Measurements from ENCODE around the gene BAK1. TPM values are rescaled to one million over a fixed set of nuclear protein-coding genes. Genes with fewer than 3 reads are reported as not detected.
"Not testable (repeated sequence)": the region's sequence is repeated elsewhere in the genome, so short reads cannot be mapped to it uniquely, and the experiment has no call there.

BAK1 gene
- total and polyA plus RNA-seq, 9 donors, result 9.0 to 20.5 (median 19.0) TPM

- no peak for DNase-seq
- Histone ChIP-seq H3K4me3 (ENCODE audit: low read length) (no peak overlapping the region), H3K36me3 (ENCODE audit: control insufficient read depth, insufficient read depth, low read length) (no peaks in the 10 kb centered on the region), H3K4me1 (ENCODE audit: control insufficient read depth, insufficient read depth, low read length) (no peaks in the 10 kb centered on the region), H3K27me3 (ENCODE audit: control insufficient read depth, insufficient read depth, low read length) (no peaks in the 10 kb centered on the region), H3K27ac (ENCODE audit: low read length) (no peak overlapping the region), H3K9me3 (replicated peaks; ENCODE audit: control insufficient read depth, low read depth, low read length) (no peaks in the 10 kb centered on the region)
- WGBS (ENCODE audit: insufficient coverage), result 84% methylated on average over 4 of the region's 4 CpGs
These were observed 22.7 kb downstream of the BAK1 start for GRCh38 chr6:33557376-33557775.

GRCh38 chr6:33552883-33553282, 27.2 kb downstream of the BAK1 start:
- no CpG with 5 or more reads among the region's 3 CpGs for WGBS (ENCODE audit: insufficient coverage)

DNA sequence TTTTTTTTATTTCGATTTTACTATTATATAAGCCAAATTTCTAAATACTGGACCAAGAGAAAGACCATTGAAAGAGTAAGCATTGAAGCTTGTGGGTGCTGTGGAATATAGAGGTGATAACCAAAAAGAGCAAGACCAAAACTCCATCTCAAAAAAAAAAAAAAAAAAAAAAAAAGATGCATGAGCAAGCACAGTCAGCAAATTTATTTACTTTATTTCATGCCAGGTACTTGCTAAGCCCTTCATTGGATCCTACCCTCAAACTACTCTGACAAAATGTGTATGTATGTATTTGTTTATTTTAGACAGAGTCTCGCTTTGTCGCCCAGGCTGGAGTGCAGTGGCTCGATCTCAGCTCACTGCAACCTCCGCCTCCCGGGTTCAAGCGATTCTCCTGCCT, 27.8 kb downstream of the BAK1 start:
- no CpG with 5 or more reads among the region's 7 CpGs for WGBS (ENCODE audit: insufficient coverage)
- no peak for DNase-seq
- Histone ChIP-seq H3K9me3 (replicated peaks; ENCODE audit: control insufficient read depth, low read depth, low read length) (no peaks in the 10 kb centered on the region), H3K4me1 (ENCODE audit: control insufficient read depth, insufficient read depth, low read length) (no peaks in the 10 kb centered on the region), H3K27ac (ENCODE audit: low read length) (no peak overlapping the region), H3K36me3 (ENCODE audit: control insufficient read depth, insufficient read depth, low read length) (no peaks in the 10 kb centered on the region), H3K4me3 (ENCODE audit: low read length) (no peak overlapping the region), H3K27me3 (ENCODE audit: control insufficient read depth, insufficient read depth, low read length) (no peaks in the 10 kb centered on the region)

More at GRCh38 chr6:33552883-33553282, 27.2 kb downstream of the BAK1 start:
- H3K36me3 ChIP-seq (ENCODE audit: control insufficient read depth, insufficient read depth, low read length); H3K4me1 ChIP-seq (ENCODE audit: control insufficient read depth, insufficient read depth, low read length); H3K27me3 ChIP-seq (ENCODE audit: control insufficient read depth, insufficient read depth, low read length); DNase-seq; H3K9me3 ChIP-seq (replicated peaks; ENCODE audit: control insufficient read depth, low read depth, low read length); H3K4me3 ChIP-seq (ENCODE audit: low read length); H3K27ac ChIP-seq (ENCODE audit: low read length): not testable (repeated sequence)

- no peak overlapping the region for H3K27ac ChIP-seq (ENCODE audit: low read length)
- DNase-seq, result no peak
- H3K4me3 ChIP-seq (ENCODE audit: low read length), result no peak overlapping the region
- no peaks in the 10 kb centered on the region for H3K9me3 ChIP-seq (replicated peaks; ENCODE audit: control insufficient read depth, low read depth, low read length)
- no peaks in the 10 kb centered on the region for H3K27me3 ChIP-seq (ENCODE audit: control insufficient read depth, insufficient read depth, low read length)
- no peaks in the 10 kb centered on the region for H3K36me3 ChIP-seq (ENCODE audit: control insufficient read depth, insufficient read depth, low read length)
- H3K4me1 ChIP-seq (ENCODE audit: control insufficient read depth, insufficient read depth, low read length), result no peaks in the 10 kb centered on the region
- 80% methylated on average over 1 of the region's 2 CpGs for WGBS (ENCODE audit: insufficient coverage)
These were observed 28.5 kb downstream of the BAK1 start for GRCh38 chr6:33551538-33551937.

- H3K27me3 ChIP-seq (ENCODE audit: control insufficient read depth, insufficient read depth, low read length), result no peaks in the 10 kb centered on the region
- H3K4me3 ChIP-seq (ENCODE audit: low read length), result no peak overlapping the region
- no peaks in the 10 kb centered on the region for H3K4me1 ChIP-seq (ENCODE audit: control insufficient read depth, insufficient read depth, low read length)
- WGBS (ENCODE audit: insufficient coverage), result no CpG with 5 or more reads among the region's 2 CpGs
- DNase-seq, result no peak
- H3K36me3 ChIP-seq (ENCODE audit: control insufficient read depth, insufficient read depth, low read length), result no peaks in the 10 kb centered on the region
- no peaks in the 10 kb centered on the region for H3K9me3 ChIP-seq (replicated peaks; ENCODE audit: control insufficient read depth, low read depth, low read length)
- no peak overlapping the region for H3K27ac ChIP-seq (ENCODE audit: low read length)
These were observed 30.2 kb downstream of the BAK1 start for GRCh38 chr6:33549896-33550295.

- H3K4me3 ChIP-seq (ENCODE audit: low read length), result no peak overlapping the region
- no peaks in the 10 kb centered on the region for H3K36me3 ChIP-seq (ENCODE audit: control insufficient read depth, insufficient read depth, low read length)
- H3K27ac ChIP-seq (ENCODE audit: low read length), result no peak overlapping the region
- no peak for DNase-seq
- H3K9me3 ChIP-seq (replicated peaks; ENCODE audit: control insufficient read depth, low read depth, low read length), result no peaks in the 10 kb centered on the region
- 90% methylated on average over 4 of the region's 8 CpGs for WGBS (ENCODE audit: insufficient coverage)
- H3K27me3 ChIP-seq (ENCODE audit: control insufficient read depth, insufficient read depth, low read length), result no peaks in the 10 kb centered on the region
- H3K4me1 ChIP-seq (ENCODE audit: control insufficient read depth, insufficient read depth, low read length), result no peaks in the 10 kb centered on the region
These were observed 30.9 kb downstream of the BAK1 start for GRCh38 chr6:33549196-33549595.

DNA sequence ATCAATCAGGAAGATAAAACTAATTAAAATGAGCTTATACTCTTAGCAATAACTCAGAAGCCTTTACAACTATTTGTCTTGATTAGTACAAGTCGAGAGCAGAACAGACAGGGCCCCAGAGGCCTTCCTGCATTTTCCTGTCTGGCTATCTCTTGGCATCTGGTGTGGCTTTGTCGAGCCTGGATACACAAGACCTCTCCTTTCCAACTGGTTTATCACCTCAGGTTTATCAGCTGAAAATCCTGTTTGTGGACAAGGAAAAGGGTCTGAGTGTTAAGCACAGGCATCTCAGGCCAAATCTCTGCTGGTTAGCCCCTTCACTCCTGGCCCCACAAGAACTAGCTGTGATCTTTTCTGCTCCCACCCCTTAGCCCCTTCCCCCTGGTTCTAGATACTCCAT, 32.6 kb downstream of the BAK1 start:
- Histone ChIP-seq H3K4me3 (ENCODE audit: low read length) (no peak overlapping the region), H3K36me3 (ENCODE audit: control insufficient read depth, insufficient read depth, low read length) (no peaks in the 10 kb centered on the region), H3K4me1 (ENCODE audit: control insufficient read depth, insufficient read depth, low read length) (no peaks in the 10 kb centered on the region), H3K9me3 (replicated peaks; ENCODE audit: control insufficient read depth, low read depth, low read length) (no peaks in the 10 kb centered on the region), H3K27me3 (ENCODE audit: control insufficient read depth, insufficient read depth, low read length) (no peaks in the 10 kb centered on the region), H3K27ac (ENCODE audit: low read length) (no peak overlapping the region)
- no peak for DNase-seq
- 0% methylated on average over 1 of the region's 2 CpGs for WGBS (ENCODE audit: insufficient coverage)

DNA sequence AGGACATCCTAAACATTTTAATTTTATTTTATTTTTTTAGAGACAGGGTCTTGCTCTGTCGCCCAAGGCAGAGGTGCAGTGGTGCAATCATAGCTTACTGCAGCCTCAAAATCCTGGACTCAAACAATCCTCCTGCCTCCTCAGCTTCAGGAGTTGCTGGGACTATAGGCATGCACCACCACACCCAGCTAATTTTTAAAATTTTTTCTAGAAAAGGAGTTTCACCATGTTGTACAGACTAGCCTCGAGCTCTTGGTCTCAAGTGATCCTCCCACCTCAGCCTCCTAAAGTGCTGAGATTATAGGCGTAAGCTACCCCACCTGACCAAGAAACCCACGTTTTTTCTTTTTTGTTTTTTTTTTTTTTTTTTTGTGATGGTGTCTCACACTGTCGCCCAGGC, 33.3 kb downstream of the BAK1 start:
- Histone ChIP-seq H3K4me1 (ENCODE audit: control insufficient read depth, insufficient read depth, low read length) (no peaks in the 10 kb centered on the region), H3K27me3 (ENCODE audit: control insufficient read depth, insufficient read depth, low read length) (no peaks in the 10 kb centered on the region), H3K9me3 (replicated peaks; ENCODE audit: control insufficient read depth, low read depth, low read length) (no peaks in the 10 kb centered on the region), H3K36me3 (ENCODE audit: control insufficient read depth, insufficient read depth, low read length) (no peaks in the 10 kb centered on the region), H3K27ac (ENCODE audit: low read length) (no peak overlapping the region), H3K4me3 (ENCODE audit: low read length) (no peak overlapping the region)
- WGBS (ENCODE audit: insufficient coverage), result 82% methylated on average over 2 of the region's 5 CpGs
- no peak for DNase-seq

DNA sequence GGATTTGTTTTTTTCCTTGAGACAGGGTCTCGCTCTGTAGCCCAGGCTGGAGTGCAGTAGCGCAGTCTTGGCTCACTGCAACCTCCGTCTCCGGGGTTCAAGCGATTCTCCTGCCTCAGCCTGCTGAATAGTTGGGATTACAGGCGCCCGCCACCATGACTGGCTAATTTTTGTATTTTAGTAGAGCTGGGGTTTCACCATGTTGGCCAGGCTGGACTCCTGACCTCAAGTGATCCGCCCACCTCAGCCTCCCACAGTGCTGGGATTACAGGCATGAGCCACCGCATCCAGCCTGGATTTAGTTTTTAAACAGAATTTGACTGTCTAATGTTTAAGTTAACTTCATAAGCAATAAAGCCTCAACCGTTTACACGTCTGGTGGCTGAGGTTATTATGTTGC, 34.8 kb downstream of the BAK1 start:
- WGBS (ENCODE audit: insufficient coverage), result 76% methylated on average over 4 of the region's 11 CpGs
- not testable (repeated sequence) for H3K27ac ChIP-seq (ENCODE audit: low read length); DNase-seq; H3K4me1 ChIP-seq (ENCODE audit: control insufficient read depth, insufficient read depth, low read length); H3K4me3 ChIP-seq (ENCODE audit: low read length); H3K36me3 ChIP-seq (ENCODE audit: control insufficient read depth, insufficient read depth, low read length); H3K9me3 ChIP-seq (replicated peaks; ENCODE audit: control insufficient read depth, low read depth, low read length); H3K27me3 ChIP-seq (ENCODE audit: control insufficient read depth, insufficient read depth, low read length)

DNA sequence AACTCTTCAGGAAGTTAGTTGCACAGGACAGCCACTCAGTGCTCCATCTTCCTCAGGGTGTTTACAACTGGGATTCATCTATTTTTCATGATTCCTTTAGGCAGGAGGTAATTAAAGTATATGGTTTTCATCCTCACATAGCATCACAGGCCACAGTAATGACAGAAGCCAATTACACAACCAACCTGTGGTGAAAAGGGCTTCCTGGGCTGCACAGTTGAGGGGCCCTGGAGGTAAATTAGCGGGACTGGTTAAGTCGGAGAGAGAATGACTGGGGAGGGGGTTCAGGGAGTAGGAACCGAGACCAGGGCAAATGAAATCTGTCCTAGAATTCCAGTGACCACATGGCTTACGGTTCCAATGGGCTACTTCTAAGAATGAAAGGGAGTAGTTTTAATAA, 37.0 kb downstream of the BAK1 start:
- Histone ChIP-seq H3K4me1 (ENCODE audit: control insufficient read depth, insufficient read depth, low read length) (no peaks in the 10 kb centered on the region), H3K27me3 (ENCODE audit: control insufficient read depth, insufficient read depth, low read length) (no peaks in the 10 kb centered on the region), H3K9me3 (replicated peaks; ENCODE audit: control insufficient read depth, low read depth, low read length) (no peaks in the 10 kb centered on the region), H3K4me3 (ENCODE audit: low read length) (no peak overlapping the region), H3K36me3 (ENCODE audit: control insufficient read depth, insufficient read depth, low read length) (no peaks in the 10 kb centered on the region), H3K27ac (ENCODE audit: low read length) (no peak overlapping the region)
- 80% methylated on average over 1 of the region's 4 CpGs for WGBS (ENCODE audit: insufficient coverage)
- no peak for DNase-seq

GRCh38 chr6:33540768-33541167, 39.3 kb downstream of the BAK1 start:
- Histone ChIP-seq H3K36me3 (ENCODE audit: control insufficient read depth, insufficient read depth, low read length) (no peaks in the 10 kb centered on the region), H3K4me3 (ENCODE audit: low read length) (no peak overlapping the region), H3K9me3 (replicated peaks; ENCODE audit: control insufficient read depth, low read depth, low read length) (no peaks in the 10 kb centered on the region), H3K27ac (ENCODE audit: low read length) (no peak overlapping the region), H3K4me1 (ENCODE audit: control insufficient read depth, insufficient read depth, low read length) (no peaks in the 10 kb centered on the region), H3K27me3 (ENCODE audit: control insufficient read depth, insufficient read depth, low read length) (no peaks in the 10 kb centered on the region)
- no CpG with 5 or more reads among the region's 1 CpG for WGBS (ENCODE audit: insufficient coverage)
- DNase-seq, result no peak
